Activated T-cell treated with anti-CD3 and anti-CD28 coated beads, Interleukin-2, amount 50 U/mL, for 24 hours (primary cell): ENCODE results near the gene MYO3B.
"Not testable (repeated sequence)": the region's sequence is repeated elsewhere in the genome, so short reads cannot be mapped to it uniquely, and the experiment has no call there.

Experiments
- DNase-seq: peaks from one replicate; pipeline ENCODE4 v3.0.0-alpha.2; 2020
- H3K27ac Mint-ChIP-seq: 2 replicates; pipeline ENCODE4 v1.8.0; 2020; ENCODE audit warnings: mild to moderate bottlenecking, mixed read lengths
- H3K27me3 Mint-ChIP-seq: 2 replicates; pipeline ENCODE4 v1.8.0; 2020; ENCODE audit warnings: mixed read lengths
- H3K36me3 Mint-ChIP-seq: 2 replicates; pipeline ENCODE4 v1.8.0; 2020; ENCODE audit warnings: low read depth, mixed read lengths
- H3K4me1 Mint-ChIP-seq: 2 replicates; pipeline ENCODE4 v1.8.0; 2020; ENCODE audit warnings: low read depth, mixed read lengths
- H3K4me3 Mint-ChIP-seq: 2 replicates; pipeline ENCODE4 v1.8.0; 2020; ENCODE audit warnings: mild to moderate bottlenecking, moderate library complexity, mixed read lengths
- H3K9me3 Mint-ChIP-seq: 2 replicates; pipeline ENCODE4 v1.8.0; 2020; ENCODE audit warnings: mixed read lengths

Gene MYO3B

GRCh38 chr2:170466632-170467031 lies 288.7 kb downstream of the MYO3B start:
- H3K27ac Mint-ChIP-seq = no peak overlapping the region
- H3K9me3 Mint-ChIP-seq = peaks cover 2% of the 10 kb centered on the region
- no peaks in the 10 kb centered on the region for H3K36me3 Mint-ChIP-seq
- H3K4me1 Mint-ChIP-seq = peaks cover 1% of the 10 kb centered on the region
- H3K27me3 Mint-ChIP-seq = no peaks in the 10 kb centered on the region
- no peak overlapping the region for H3K4me3 Mint-ChIP-seq
- no peak for DNase-seq

DNA sequence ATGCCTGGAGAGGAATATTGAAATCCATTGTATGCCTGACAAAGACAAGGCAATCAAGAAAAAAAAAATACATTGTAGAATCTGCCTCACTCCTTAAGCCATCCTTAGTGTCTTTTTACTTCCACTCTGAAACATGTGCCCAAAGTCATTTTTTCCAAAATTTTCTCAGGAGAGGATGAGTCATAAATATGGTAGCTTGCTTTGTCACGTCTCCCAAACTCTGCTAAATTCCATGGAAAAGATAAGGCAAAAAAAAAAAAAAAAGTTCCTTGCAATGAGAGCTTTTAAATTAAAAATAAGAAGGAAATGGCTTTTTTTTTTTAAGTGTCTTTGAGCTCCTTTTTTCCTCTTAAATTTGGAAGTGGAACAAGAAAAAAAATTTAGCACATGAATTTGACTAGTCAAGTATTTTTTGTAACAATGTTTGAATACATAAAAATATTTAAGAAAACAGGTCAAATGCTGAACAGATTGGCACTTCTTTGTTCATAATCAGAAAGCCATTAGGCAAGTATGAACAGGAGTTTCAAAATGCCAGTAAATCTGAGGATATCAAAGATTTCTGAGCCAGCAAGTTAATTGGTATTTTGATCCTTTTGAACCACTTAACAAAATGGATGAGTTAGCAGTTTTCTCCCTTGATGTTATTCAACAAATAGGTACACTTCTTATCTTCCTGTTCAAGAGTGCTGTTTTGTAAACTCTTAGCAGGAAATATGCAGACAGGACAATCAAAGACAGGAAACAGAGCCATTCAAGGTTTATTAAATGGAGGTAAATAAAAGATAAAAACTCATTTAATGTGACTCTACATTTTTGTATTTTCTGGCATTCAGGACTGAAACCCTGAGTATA lies 289.8 kb downstream of the MYO3B start:
- Mint-ChIP-seq H3K27ac (no peak overlapping the region), H3K4me1 (peaks cover 1% of the 10 kb centered on the region), H3K36me3 (no peaks in the 10 kb centered on the region), H3K4me3 (no peak overlapping the region), H3K27me3 (peaks cover 3% of the 10 kb centered on the region), H3K9me3 (peaks cover 2% of the 10 kb centered on the region)
- DNase-seq = no peak

- H3K27ac Mint-ChIP-seq = no peak overlapping the region
- H3K9me3 Mint-ChIP-seq = peaks cover 2% of the 10 kb centered on the region
- H3K4me3 Mint-ChIP-seq = no peak overlapping the region
- DNase-seq = no peak
- no peaks in the 10 kb centered on the region for H3K36me3 Mint-ChIP-seq
- H3K27me3 Mint-ChIP-seq = peaks cover 3% of the 10 kb centered on the region
- H3K4me1 Mint-ChIP-seq = peaks cover 1% of the 10 kb centered on the region
Observed at GRCh38 chr2:170468557-170468956, 290.6 kb downstream of the MYO3B start.

- H3K27me3 Mint-ChIP-seq, H3K4me1 Mint-ChIP-seq, H3K9me3 Mint-ChIP-seq, H3K4me3 Mint-ChIP-seq, H3K27ac Mint-ChIP-seq, DNase-seq, H3K36me3 Mint-ChIP-seq: not testable (repeated sequence)
Observed at GRCh38 chr2:170472498-170472897, 294.6 kb downstream of the MYO3B start.

DNA sequence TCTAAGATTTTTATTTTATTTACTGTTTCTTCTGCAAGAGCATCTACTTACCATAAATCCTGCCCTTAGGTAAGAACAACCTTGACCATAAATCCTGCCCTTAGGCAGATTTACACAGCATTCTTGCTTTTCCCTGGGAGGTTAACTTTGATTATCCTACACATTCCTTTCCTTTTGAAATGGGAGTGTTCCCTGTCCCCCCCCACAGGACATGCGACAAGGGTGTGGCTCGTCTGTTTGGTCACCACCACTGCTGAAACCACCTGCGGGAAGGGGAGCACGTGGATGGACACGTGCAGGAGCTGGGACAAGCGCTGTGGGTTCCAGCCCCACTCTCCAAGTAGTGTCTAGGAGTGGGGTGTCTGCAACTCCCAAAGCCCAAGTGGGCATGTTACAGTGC lies 297.9 kb downstream of the MYO3B start:
- peaks cover 8% of the 10 kb centered on the region for H3K27me3 Mint-ChIP-seq
- H3K27ac Mint-ChIP-seq = no peak overlapping the region
- H3K9me3 Mint-ChIP-seq = no peaks in the 10 kb centered on the region
- H3K4me1 Mint-ChIP-seq = no peaks in the 10 kb centered on the region
- no peaks in the 10 kb centered on the region for H3K36me3 Mint-ChIP-seq
- no peak for DNase-seq
- H3K4me3 Mint-ChIP-seq = no peak overlapping the region

GRCh38 chr2:170477630-170478029 lies 299.7 kb downstream of the MYO3B start:
- Mint-ChIP-seq H3K9me3 (no peaks in the 10 kb centered on the region), H3K4me3 (no peak overlapping the region), H3K4me1 (no peaks in the 10 kb centered on the region), H3K27me3 (peaks cover 4% of the 10 kb centered on the region), H3K27ac (no peak overlapping the region), H3K36me3 (no peaks in the 10 kb centered on the region)
- DNase-seq = no peak

DNA sequence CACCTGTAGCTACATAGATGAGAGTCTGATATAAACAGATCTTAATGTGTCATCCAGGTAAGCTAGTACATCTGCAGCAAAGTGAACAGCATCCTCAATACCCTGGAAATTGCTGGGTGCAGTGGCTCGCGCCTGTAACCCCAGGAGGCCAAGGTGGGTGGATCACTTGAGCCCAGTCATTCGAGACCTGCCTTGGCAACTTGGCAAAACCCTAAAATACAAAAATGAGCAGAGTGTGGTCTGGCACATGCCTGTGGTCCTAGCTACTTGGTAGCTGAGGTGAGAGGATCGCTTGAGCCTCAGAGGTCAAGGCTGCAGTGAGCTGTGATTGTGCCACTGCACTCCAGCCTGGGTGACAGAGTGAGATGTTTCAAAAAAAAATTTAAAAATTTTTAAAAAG lies 303.3 kb downstream of the MYO3B start:
- Mint-ChIP-seq H3K36me3 (no peaks in the 10 kb centered on the region), H3K4me1 (no peaks in the 10 kb centered on the region), H3K9me3 (no peaks in the 10 kb centered on the region), H3K27me3 (peaks cover 7% of the 10 kb centered on the region), H3K4me3 (no peak overlapping the region), H3K27ac (no peak overlapping the region)
- no peak for DNase-seq

- no peak overlapping the region for H3K27ac Mint-ChIP-seq
- peaks cover 3% of the 10 kb centered on the region for H3K27me3 Mint-ChIP-seq
- DNase-seq = no peak
- no peaks in the 10 kb centered on the region for H3K9me3 Mint-ChIP-seq
- H3K36me3 Mint-ChIP-seq = no peaks in the 10 kb centered on the region
- H3K4me1 Mint-ChIP-seq = no peaks in the 10 kb centered on the region
- H3K4me3 Mint-ChIP-seq = no peak overlapping the region
Observed at GRCh38 chr2:170484552-170484951, 306.6 kb downstream of the MYO3B start.

DNA sequence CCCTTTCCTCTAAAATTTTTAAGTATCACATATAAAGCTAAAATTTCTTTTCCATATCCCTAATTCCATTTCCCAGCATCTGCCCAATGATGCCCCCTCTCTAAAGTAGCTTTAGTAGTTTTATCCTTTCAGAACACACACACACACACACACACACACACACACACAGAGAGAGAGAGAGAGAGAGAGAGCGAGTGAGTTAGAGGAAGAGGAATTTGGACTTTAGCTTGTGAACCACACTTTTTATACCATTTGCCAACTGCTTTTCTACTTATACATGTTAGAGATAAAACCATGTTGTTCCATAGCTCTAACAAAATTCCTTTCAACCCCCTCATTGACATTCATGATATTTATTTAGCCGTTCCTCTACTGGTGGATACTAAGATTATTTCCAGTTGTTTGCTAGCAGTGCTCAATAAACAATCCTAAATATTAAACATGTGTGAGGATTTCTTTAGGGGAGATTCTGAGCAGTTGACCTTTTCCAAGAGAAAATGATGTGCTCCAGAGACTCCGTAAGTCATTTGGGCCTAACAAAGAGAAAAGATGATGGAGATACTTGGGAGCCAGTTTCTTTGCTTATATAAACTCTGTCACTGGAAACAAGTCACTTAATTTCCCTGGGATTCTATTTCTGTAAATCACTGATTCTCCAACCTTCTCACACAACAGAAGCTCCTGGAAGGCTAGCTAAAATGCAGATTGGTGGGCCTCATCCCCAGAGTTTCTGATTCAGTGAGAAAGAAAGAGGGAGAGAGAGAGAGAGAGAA lies 307.5 kb downstream of the MYO3B start:
- Mint-ChIP-seq H3K9me3 (no peaks in the 10 kb centered on the region), H3K4me1 (no peaks in the 10 kb centered on the region), H3K27me3 (peaks cover 3% of the 10 kb centered on the region), H3K27ac (no peak overlapping the region), H3K36me3 (no peaks in the 10 kb centered on the region), H3K4me3 (no peak overlapping the region)
- DNase-seq = no peak

DNA sequence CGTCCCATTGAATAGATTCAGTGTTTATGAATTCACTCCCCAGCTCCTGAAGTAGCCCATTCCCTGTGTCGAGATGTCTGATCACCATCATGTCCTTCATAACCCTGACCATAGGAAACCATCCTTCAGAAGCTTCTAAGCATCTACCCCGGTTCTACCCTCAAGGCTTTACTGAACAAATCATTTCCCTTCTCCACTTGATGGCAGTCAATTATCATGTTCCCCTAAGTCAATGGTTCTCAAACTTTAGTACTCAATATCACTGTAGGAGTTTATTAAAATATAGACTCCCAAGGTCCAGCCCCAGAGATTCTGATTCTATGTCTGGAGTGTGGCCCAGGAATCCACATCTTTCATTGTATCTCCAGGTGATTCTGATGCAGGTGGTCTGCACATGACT lies 308.8 kb downstream of the MYO3B start:
- Mint-ChIP-seq H3K9me3 (no peaks in the 10 kb centered on the region), H3K27me3 (peaks cover 3% of the 10 kb centered on the region), H3K36me3 (no peaks in the 10 kb centered on the region), H3K4me1 (no peaks in the 10 kb centered on the region), H3K4me3 (no peak overlapping the region), H3K27ac (no peak overlapping the region)
- no peak for DNase-seq

- Mint-ChIP-seq H3K27ac (no peak overlapping the region), H3K4me3 (no peak overlapping the region), H3K4me1 (no peaks in the 10 kb centered on the region), H3K9me3 (no peaks in the 10 kb centered on the region), H3K36me3 (no peaks in the 10 kb centered on the region), H3K27me3 (peaks cover 9% of the 10 kb centered on the region)
- no peak for DNase-seq
Observed at GRCh38 chr2:170488807-170489206, 310.9 kb downstream of the MYO3B start.

- Mint-ChIP-seq H3K27ac (no peak overlapping the region), H3K36me3 (no peaks in the 10 kb centered on the region), H3K9me3 (no peaks in the 10 kb centered on the region), H3K27me3 (peaks cover 23% of the 10 kb centered on the region), H3K4me3 (no peak overlapping the region), H3K4me1 (no peaks in the 10 kb centered on the region)
- DNase-seq = no peak
Observed at GRCh38 chr2:170492010-170492409, 314.1 kb downstream of the MYO3B start.

- H3K4me3 Mint-ChIP-seq = no peak overlapping the region
- no peaks in the 10 kb centered on the region for H3K36me3 Mint-ChIP-seq
- H3K4me1 Mint-ChIP-seq = no peaks in the 10 kb centered on the region
- H3K27me3 Mint-ChIP-seq = peaks cover 27% of the 10 kb centered on the region
- no peaks in the 10 kb centered on the region for H3K9me3 Mint-ChIP-seq
- no peak overlapping the region for H3K27ac Mint-ChIP-seq
- no peak for DNase-seq
Observed at GRCh38 chr2:170493426-170494097, 315.6 kb downstream of the MYO3B start.

- H3K4me3 Mint-ChIP-seq = no peak overlapping the region
- no peaks in the 10 kb centered on the region for H3K4me1 Mint-ChIP-seq
- H3K36me3 Mint-ChIP-seq = no peaks in the 10 kb centered on the region
- H3K9me3 Mint-ChIP-seq = no peaks in the 10 kb centered on the region
- DNase-seq = no peak
- no peak overlapping the region for H3K27ac Mint-ChIP-seq
- H3K27me3 Mint-ChIP-seq = peaks cover 30% of the 10 kb centered on the region
Observed at GRCh38 chr2:170495896-170496295, 317.9 kb downstream of the MYO3B start.

- Mint-ChIP-seq H3K9me3 (no peaks in the 10 kb centered on the region), H3K4me3 (no peak overlapping the region), H3K27me3 (peaks cover 22% of the 10 kb centered on the region), H3K27ac (no peak overlapping the region), H3K4me1 (peaks cover under 1% of the 10 kb centered on the region), H3K36me3 (no peaks in the 10 kb centered on the region)
- DNase-seq = no peak
Observed at GRCh38 chr2:170498619-170499018, 320.7 kb downstream of the MYO3B start.
